Activated CD4-positive, alpha-beta T cell treated with anti-CD3 and anti-CD28 coated beads, Interleukin-2, amount 50 U/mL, for 24 hours (primary cell): ENCODE measurements around the gene PC.

ENCODE experiments used
- DNase-seq, 2 donors: peaks; one replicate each; pipeline ENCODE4 v3.0.0-alpha.2; 2020; ENCODE audit warnings: low read depth in 1 of 2, low spot score in 1 of 2

PC gene

DNA sequence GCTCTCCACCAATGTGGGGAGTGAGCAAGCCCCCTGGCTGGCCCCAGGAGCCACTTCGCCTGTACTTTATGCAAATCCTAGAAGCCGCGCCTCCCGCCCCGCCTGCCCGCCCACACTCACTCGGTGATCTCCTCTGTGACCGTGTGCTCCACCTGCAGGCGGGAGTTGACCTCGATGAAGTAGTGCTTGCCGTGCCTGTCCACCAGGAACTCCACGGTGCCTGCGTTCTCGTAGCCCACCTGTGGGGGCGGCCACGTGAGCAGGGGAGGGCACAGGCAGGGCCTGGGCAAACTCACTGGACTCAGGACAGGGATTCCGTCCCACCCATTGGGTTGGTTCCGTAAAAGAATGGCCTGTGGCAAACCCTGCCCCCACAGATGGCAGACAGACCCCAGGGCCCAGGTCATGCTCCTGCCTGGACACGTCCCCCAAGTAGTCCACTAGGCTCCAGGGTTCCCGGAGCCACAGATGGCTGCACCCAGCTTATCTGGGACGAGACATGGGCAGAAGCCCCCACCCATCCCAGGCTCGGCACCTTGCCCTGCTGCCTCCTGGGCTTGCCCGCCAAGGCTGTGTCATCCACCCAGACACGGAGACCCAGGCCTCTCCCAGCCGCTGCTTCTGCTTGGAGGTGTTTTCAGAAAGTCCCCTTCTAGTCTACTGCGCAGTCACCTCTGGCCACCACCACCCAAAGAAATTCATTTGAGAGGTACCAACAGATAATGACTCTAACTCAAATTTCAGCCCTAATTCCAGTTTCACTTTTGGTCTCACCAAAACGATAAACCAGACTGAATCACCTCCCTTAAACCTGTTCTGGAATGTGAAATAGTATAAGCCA, 89.2 kb downstream of the PC start:
- DNase-seq = peak; percentile 52 to 68

DNA sequence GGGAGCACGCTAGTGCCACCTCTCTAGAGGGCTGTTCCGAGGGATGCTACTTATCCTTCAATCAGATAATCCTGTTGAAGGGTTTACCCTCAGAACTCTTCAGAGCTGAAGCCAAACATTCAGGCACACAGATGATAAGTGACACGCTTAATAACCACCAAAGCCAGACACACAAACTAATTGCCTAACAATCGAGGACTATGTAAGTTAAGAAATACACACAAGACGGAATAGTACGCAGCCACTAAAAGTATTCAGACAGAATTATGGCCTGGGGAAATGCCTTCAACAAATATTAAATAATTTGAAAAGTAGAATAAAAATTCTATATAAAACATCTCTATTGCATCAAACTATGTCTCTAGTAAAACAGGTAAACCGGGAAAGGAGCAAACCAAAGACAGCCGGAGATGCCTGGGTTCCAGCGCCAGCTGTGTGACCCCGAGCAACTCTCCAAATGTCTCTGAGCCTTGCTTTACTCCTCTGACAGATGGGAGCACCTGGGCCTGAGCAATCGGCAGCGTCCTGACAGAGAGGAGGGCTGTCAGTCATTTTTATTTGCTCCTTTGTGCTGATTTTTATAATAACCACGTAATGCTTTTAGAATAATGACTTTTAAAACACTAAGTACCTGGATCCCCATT, 90.0 kb downstream of the PC start:
- no peak for DNase-seq

DNA sequence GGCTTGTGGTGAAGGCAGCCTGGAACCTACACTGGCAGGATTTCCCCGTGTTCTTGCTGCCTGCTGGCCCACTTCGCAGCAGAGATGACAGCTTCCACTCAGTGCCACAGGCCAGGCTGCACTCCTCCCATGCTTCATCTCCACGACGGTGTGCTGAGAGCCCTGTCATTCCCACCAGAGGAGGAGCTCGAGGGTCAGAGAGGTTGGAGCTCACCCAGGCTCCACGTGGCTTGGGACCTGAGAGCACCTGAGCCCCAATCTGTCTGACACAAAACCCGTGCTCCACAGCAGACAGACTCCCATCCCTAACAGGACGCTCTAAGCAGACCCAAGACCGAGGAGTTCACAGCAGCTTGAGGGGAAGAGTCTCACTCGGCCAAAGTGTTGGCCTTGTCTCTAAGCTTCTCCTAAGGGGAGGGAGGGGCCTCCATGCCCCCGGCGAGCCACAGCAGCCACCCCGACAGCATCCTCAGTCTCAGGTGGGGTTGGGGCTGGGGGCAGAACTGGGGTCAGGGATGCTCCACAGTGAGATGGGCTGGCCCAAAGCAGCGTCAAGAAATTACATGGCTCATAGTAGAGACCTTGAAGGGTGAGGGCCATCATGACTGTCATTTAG, 90.7 kb downstream of the PC start:
- DNase-seq = no peak

DNA sequence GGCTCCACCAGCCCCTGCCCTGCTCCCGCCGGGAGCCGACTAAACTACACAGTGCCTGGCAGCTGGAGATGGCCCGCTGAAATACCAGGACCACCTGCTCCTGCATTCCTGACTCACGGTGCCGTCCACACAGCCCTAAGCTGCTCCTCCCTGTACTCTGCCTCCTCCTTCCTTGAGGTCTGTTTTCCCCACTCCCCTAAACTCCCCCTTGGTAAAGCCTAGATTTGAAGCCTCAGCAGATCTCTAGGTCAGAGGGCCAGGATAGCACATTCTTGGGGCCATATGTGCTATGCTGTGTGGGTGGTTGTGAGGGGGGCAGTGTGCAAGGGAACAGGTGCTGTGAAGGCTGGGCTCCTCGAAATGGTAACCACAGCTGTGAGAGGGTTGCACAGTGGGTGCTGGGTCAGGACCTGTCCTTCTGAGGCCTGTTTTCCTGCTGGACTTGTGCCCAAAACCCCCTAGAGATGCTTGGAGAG, 91.6 kb downstream of the PC start:
- DNase-seq = no peak

DNA sequence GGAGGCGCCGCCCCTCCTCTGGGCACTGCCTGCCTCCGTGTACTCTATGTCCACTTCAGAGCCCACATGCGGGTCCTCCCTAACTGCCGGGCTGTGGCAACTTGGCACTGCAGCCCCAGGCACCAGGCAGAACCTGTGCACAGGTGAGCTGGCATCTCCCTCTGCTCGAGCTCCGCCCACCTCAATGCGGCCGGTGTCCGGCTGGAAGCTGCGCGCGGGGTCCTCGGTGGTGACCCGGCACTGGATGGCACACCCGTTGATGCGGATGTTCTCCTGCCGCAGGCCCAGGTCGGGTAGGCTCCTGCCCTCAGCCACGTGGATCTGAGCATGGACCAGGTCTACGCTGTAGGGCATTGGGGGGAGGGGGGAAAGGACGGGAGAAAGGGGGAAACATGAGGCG, 92.2 kb downstream of the PC start:
- DNase-seq = no peak

DNA sequence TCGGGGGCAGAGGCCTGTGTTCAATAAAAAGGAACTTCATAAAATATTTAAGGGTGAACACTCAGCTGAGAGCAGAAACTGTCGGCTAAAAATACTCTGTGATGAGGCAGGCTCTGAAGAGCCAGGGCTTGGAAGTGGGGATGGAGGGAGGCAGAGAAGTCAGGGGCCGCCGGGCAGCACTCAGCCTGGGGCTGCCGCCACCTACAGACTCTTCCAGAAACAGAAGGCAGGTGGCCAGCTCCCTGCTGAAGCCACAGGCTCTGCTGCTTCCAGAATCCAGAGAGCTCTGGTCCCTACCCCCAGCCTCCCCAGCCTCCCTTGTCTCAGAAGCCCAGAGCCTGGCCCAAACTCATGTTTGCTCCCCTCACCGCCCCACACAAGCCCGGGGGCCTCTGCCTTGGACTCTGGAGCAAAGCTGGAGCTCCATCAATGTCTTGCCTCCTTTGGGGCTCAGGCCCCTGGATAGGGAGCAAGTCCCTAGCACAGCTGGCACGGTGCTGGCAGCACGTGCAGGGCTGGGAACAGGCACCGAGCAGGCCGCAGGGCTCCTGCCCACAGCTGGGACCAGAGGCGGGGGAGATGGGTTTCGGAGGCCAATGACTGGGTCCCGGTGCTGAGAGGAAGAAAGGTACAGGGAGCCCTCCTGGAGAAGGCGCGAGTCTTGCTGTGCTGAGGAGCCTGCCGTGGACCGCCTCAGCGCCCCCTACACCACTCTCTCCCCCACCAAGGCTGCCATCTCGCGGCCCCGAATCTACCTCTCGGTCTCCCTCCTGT, 93.1 kb downstream of the PC start:
- DNase-seq = no peak

DNA sequence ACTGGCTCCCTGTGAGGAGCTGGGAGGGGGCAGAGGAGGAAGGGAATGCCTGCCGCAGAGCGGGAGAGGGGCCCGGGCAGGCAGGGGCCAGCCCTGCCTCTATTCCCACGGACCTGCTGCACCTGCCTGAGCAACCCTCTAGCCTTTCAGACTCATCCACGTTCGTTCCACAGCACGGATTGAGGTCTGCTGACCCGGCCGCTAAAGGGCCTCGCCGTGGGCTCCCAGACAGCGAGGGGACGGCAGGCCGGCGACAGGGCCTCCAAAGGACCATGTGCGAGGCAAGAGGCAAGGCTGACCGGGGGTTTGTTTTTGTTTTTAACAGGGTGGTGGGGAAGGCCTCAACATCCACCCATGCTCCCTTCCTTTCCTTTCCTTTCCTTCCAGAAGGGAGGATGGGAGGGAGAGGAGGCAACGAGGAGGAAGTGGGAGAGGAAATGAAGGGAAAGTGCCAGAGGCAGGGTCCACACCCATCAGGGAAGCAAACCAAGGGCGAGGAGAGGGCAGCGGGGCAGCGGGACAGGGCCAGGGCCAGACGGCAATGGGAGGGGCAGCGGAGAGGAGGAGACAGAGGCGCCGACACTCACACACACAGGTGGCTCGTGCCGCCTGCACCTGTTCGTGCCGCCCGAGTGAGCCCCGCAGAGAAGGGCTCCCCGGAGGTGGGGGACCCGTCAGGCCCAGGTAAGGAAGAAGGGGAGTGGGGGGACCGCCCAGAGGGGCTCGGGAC, 93.8 kb downstream of the PC start:
- no peak for DNase-seq

DNA sequence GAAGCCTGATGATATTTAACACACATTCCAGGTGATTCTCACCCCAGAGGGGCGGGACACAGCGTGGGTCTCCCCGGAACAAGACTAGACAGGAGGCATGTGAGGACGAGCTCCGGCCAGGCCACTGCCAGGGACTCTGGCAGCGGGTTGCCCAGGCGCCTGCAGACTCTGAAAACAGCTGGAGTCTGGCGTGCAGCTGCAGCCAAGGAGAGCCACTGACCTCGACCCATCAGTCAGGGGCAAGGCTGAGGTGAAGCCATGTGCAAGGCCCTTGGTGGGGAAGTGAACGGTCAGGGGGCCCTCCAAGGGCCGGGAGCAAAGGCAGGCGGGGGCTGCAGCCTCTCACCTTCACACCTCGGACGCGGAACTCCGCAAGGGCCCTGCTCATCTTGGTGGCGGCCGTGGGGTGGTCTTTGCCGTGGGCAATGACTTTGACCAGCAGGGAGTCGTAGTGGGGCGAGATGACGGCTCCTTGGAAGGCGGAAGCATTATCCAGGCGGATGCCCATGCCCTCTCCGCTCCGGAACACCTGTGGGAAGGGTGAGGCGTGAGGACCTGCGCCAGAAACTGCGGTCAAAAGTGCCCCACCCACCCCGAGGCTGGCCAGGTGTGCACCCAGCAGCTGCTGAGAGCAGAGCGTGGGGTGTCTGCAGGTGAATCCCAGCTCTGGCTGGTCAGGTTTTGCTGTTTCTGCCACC, 94.6 kb downstream of the PC start:
- no peak for DNase-seq

DNA sequence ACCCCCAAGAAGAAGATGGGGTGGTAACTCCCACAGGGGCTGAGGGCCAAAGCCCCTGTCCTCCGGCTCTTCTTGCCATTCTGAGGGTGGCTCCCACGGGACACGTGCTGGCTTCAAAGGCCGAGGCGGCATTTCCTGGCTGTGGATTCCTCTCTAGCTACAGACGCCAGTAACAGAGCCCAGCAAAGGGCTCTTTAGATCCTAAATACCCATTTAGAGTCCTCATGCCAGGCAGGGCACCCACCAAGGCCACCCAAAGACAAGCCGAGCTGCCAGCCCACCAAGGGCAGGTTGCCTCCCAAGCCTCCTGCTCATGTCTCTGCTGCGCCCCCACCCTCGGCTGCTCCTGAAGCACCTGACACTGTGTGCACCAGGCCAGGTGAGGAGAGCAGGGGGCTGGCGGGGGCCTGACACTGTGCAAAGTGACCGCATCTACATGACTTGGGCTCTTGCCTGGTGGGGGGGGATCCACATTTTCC, 95.6 kb downstream of the PC start:
- DNase-seq = no peak

DNA sequence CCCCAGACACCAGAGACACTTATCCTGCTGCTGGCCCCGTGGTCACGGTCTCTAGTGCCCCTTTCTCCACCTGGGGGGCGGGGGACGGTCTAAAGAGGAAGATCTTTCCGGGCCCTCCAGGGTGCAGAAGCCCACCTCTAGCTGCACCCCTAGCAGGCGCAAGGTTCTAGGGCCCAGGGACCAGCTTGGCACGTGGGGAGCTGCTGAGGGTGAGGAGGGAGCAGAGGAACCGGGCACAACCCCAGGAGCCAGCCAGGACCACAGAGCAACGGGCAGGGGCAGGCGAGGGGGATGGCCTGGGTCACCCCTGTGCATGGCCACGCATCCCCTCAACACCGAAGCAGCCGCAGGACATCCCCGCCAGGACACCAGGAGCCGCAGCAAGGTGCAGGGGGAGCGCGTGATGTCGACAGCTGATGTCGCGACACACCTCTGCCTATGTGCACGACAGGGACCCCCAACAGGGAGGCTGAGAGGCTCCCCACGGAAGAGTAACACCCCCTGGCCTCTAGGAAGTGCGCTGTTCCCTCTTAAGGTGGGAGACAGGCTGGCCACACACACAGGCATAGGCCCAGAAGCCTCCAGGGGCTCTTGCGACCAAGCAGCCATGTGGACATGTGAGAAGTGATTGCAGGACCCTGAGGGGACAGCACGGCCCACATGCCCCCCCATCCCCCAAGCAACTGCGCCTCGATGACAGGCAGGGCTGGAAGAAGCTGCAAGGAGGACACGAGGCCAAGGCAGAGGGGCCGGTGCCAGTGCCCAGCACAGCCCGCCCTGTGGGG, 96.2 kb downstream of the PC start:
- DNase-seq = no peak

DNA sequence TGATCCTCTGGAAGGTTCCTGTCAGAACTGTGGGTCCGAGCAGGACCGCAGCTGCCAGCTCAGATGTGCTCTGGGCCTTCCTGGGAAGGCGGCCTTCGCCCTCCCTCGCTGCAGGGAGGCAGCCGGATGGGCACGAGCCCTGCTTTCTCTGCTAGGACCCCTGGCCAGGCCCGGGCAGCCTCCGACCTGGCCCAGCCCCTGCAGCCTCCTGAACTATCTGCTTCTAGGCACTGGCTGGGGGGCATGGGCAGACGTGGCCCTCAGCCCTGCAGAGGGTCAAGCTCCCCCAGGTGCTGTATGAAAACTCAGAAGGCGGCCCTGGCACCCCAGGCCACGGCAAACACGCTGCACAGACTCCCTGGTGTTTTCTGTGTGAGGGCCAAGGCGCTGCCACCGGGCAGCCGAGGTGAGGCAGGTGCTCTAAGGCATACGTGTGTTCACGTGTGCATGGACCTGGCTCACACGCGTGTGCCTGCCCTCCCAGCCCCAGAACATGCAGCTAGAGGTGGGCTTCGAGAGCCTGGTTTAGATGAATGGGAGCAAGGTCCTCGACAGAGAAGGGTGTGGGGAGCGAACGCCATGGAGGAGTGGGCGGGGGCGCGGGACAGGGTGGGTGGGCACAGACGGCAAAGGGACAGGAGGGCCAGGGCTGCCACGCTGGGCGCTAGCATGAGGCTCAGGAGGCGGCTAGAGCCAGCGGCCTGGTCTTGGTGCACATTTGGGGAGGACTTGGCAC, 97.0 kb downstream of the PC start:
- no peak for DNase-seq

DNA sequence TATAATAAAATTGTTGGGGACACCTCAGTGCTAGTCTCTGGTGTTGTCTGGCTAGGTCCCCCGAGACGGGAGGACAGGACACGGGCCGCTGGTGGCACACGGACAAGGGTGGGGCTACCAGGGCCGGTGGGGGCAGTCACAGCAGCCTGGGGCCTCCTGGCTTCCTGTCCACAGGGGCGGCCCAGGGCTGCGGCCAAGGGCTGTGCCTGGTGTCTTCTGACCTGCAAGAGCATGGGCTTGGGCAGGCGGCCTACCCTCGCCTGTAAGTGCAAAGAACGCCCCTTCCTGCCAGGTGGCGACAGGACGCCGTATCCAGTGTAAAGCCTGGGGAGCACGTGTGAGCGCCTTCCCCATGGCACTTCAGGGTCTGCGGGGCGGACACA, 97.7 kb downstream of the PC start:
- no peak for DNase-seq

DNA sequence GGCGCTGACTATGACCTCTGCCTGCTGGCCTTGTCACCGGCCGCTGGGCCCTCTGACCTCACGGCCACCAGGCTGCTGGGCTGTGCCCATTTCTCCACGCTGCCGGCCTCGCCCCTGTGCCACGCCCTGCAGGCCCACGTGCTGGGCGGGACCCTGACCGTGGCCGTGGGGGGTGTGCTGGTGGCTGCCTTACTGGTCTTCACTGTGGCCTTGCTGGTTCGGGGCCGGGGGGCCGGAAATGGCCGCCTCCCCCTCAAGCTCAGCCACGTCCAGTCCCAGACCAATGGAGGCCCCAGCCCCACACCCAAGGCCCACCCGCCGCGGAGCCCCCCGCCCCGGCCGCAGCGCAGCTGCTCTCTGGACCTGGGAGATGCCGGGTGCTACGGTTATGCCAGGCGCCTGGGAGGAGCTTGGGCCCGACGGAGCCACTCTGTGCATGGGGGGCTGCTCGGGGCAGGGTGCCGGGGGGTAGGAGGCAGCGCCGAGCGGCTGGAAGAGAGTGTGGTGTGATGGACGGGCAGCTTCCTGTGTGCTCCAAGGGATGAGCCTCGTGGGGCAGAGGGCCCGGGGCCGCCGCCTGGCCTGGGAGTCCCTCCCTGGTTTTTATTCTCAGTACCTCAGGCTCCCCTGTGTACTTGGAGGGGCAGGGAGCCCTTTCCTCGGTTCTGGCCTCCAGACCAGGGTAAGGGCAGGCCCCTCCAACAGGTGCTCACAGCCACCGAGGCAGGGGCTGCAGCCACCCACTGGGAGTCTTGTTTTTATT, 98.3 kb downstream of the PC start:
- DNase-seq = no peak

DNA sequence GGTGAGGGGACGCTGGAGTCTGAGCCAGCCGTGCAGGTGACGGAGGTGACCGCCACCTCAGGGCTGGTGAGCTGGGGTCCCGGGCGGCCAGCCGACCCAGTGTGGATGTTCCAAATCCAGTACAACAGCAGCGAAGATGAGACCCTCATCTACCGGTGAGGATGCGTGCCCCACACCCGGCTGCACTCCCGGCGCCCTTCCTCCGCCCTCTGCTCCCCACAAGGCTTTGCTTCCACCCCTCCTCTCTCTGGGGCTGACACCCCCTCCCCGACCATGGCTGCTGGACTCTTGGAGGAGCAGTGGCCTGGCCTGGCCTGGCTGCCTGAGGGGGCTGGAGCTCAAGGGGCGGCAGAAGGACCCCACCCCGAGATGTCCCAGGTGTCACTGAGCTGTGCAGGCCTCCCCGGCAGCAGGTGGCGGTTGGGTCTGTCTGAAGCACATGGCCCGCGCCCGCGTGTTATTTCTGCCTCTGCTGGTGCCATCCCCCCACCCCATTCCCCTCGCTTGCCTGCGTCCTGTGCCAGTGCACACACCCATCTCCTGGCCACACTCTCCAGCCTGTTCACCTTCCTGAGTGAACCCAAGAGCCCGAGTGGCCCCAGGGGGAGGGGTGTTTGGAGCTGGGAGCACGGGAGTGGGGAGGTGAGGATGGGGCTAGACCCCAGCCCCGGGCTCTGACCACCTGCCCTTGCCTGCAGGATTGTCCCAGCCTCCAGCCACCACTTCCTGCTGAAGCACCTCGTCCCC, 99.1 kb downstream of the PC start:
- DNase-seq = no peak

DNA sequence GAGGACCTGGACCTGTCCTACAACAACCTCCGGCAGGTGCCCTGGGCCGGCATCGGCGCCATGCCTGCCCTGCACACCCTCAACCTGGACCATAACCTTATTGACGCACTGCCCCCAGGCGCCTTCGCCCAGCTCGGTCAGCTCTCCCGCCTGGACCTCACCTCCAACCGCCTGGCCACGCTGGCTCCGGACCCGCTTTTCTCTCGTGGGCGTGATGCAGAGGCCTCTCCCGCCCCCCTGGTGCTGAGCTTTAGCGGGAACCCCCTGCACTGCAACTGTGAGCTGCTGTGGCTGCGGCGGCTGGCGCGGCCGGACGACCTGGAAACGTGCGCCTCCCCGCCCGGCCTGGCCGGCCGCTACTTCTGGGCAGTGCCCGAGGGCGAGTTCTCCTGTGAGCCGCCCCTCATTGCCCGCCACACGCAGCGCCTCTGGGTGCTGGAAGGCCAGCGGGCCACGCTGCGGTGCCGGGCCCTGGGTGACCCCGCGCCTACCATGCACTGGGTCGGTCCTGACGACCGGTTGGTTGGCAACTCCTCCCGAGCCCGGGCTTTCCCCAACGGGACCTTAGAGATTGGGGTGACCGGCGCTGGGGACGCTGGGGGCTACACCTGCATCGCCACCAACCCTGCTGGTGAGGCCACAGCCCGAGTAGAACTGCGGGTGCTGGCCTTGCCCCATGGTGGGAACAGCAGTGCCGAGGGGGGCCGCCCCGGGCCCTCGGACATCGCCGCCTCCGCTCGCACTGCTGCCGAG, 99.8 kb downstream of the PC start:
- DNase-seq = no peak

DNA sequence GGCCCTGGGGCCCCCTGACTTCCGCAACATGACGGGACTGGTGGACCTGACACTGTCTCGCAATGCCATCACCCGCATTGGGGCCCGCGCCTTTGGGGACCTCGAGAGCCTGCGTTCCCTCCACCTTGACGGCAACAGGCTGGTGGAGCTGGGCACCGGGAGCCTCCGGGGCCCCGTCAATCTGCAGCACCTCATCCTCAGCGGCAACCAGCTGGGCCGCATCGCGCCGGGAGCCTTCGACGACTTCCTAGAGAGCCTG, 100.3 kb downstream of the PC start:
- no peak for DNase-seq
